Ascending aorta (tissue), 2 donors: Measurements from ENCODE around the gene ARAP2. TPM values are rescaled to one million over a fixed set of nuclear protein-coding genes. Genes with fewer than 3 reads are reported as not detected.

Experiments used
- DNase-seq, 2 donors: peaks; one replicate each; pipeline ENCODE4 v3.0.0-alpha.2; 2019; ENCODE audit warnings: low spot score in 2 of 2
- H3K27ac ChIP-seq, 2 donors: fragments of 200-600 bp; sonication (generic); one replicate each; pipeline ENCODE4 v1.5.1; 2016 to 2017; ENCODE audit warnings: mild to moderate bottlenecking in 1 of 2
- H3K27me3 ChIP-seq: fragments of 200-600 bp; sonication (generic); one replicate; pipeline ENCODE4 v1.5.1; 2017
- H3K36me3 ChIP-seq, 2 donors: fragments of 200-600 bp; sonication (generic); one replicate each; pipeline ENCODE4 v1.5.1; 2016
- H3K4me1 ChIP-seq, 2 donors: fragments of 200-600 bp; sonication (generic); one replicate each; pipeline ENCODE4 v1.5.1; 2016 to 2017; ENCODE audit warnings: mild to moderate bottlenecking in 1 of 2
- H3K4me3 ChIP-seq, 2 donors: fragments of 200-600 bp; sonication (generic); one replicate each; pipeline ENCODE4 v1.5.1; 2016 to 2017; ENCODE audit warnings: mild to moderate bottlenecking in 1 of 2
- H3K9me3 ChIP-seq, 2 donors: fragments of 200-600 bp; sonication (generic); one replicate each; pipeline ENCODE4 v1.5.1; 2016
- intact Hi-C: fragments of 100-400 bp; cut with DNase I; formaldehyde crosslinking; loops from one replicate; pipeline ENCODE4 v1.15.1; 2023
- total RNA-seq: library from RNA; depleted of rRNA; stranded (reverse); fragments of >200 nt; gene quantifications from one replicate; pipeline ENCODE4 v1.1.0, GENCODE V29; 2016
- TF ChIP-seq, protein P1 (sequence below), 3 experiments: fragments of 200-600 bp in 2 of 3; fragments of 450-650 bp in 1 of 3; sonication (generic) in 2 of 3; IDR thresholded peaks; one replicate each; pipeline ENCODE4 v1.5.1; 2016 to 2019; ENCODE audit warnings: antibody characterized with exemption in 3 of 3, mild to moderate bottlenecking in 1 of 3, moderate library complexity in 1 of 3

The ARAP2 gene
- total RNA-seq, 1 donor from 2014 or later = 12.2 TPM

DNA sequence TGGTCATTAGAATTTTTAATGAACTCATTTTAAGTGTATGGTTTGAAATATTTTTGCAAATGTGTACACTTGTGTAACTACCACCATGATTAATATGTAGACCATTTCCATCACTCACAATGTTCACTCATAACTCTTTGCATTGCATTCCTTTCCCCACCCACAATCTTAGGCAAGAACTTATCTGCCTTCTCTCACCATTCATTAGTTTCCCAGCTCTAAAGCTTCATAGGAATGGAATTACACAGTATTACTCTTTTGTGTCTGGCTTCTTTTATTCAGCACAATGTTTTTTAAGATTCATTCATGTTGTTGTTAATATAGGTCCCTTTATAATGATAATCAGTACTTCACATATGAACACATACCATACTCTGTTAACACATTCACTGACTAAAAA, 106.1 kb downstream of the ARAP2 start:
- DNase-seq = no peak
- no peak overlapping the region for H3K4me3 ChIP-seq
- H3K4me1 ChIP-seq = no peaks in the 10 kb centered on the region
- no peaks in the 10 kb centered on the region for H3K36me3 ChIP-seq
- no peak overlapping the region for H3K27ac ChIP-seq
- H3K27me3 ChIP-seq = no peaks in the 10 kb centered on the region
- H3K9me3 ChIP-seq = no peaks in the 10 kb centered on the region
- intact Hi-C loops = no loop called here
- TF ChIP-seq, protein P1, sequence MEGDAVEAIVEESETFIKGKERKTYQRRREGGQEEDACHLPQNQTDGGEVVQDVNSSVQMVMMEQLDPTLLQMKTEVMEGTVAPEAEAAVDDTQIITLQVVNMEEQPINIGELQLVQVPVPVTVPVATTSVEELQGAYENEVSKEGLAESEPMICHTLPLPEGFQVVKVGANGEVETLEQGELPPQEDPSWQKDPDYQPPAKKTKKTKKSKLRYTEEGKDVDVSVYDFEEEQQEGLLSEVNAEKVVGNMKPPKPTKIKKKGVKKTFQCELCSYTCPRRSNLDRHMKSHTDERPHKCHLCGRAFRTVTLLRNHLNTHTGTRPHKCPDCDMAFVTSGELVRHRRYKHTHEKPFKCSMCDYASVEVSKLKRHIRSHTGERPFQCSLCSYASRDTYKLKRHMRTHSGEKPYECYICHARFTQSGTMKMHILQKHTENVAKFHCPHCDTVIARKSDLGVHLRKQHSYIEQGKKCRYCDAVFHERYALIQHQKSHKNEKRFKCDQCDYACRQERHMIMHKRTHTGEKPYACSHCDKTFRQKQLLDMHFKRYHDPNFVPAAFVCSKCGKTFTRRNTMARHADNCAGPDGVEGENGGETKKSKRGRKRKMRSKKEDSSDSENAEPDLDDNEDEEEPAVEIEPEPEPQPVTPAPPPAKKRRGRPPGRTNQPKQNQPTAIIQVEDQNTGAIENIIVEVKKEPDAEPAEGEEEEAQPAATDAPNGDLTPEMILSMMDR (IDR thresholded peaks at IDR 0.05) = no peak

DNA sequence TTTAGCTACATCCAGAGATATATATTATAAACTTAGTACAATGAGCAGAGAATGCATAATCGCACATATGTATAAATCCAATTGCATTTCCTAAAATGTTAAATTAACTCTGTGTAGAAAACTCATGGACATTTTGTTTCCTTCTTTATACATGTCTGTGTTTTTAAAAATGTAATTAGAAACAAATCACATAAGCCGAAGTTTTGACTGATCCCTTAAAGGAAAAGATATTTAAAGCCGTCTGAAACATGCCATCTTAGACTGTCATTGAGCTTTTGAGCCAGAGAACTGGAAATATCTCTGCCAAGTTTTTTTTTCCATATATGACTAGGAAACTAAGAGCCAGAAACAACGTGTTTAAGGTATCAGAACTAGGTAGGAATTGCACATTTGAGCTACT, 107.0 kb downstream of the ARAP2 start:
- Histone ChIP-seq H3K27ac (no peak overlapping the region), H3K4me1 (no peaks in the 10 kb centered on the region), H3K4me3 (no peak overlapping the region), H3K36me3 (no peaks in the 10 kb centered on the region), H3K9me3 (no peaks in the 10 kb centered on the region), H3K27me3 (no peaks in the 10 kb centered on the region)
- no peak for DNase-seq
- TF ChIP-seq, protein P1 (IDR thresholded peaks at IDR 0.05) = no peak
- intact Hi-C loops = no loop called here

DNA sequence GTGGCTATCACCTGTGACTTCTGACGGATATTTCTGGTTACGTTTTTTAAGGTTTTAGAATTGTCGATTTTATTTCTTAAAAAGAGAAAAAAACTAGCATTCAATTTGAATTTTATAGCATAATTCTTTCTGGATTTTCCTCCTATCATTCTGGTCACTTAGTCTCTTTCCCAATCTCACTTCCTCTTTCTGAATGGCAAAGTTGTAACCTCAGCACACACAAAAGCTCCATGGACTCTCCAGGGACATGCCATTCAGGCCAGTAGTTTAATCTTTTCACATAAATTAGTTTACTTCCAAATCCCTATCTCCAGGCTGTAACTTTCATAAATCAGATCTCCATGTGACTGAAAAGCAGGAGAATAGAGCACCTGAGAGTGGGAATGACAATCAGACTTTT, 110.7 kb downstream of the ARAP2 start:
- no peaks in the 10 kb centered on the region for H3K27me3 ChIP-seq
- no peak overlapping the region for H3K4me3 ChIP-seq
- intact Hi-C loops = no loop called here
- no peaks in the 10 kb centered on the region for H3K36me3 ChIP-seq
- no peak for DNase-seq
- no peak overlapping the region for H3K27ac ChIP-seq
- no peaks in the 10 kb centered on the region for H3K4me1 ChIP-seq
- no peaks in the 10 kb centered on the region for H3K9me3 ChIP-seq
- TF ChIP-seq, protein P1 (IDR thresholded peaks at IDR 0.05) = no peak

DNA sequence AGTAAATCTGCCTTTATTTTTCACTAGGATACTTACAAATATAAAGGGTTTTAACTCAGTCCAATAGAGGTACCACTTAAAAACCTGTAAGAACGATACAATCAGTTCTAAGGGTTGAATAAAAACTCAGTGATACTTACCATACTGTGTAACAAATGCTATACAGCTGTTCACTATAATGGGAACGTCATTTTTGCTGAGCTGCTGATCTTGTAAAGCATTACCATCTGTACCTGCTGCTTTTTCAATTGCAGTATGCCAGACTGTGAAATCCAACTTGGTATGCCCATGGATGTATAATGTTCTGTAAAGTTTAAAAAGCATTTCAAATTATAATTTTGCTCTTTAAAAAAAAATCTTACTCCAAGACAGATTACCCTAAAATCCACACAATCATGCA, 111.2 kb downstream of the ARAP2 start:
- Histone ChIP-seq H3K27me3 (no peaks in the 10 kb centered on the region), H3K36me3 (no peaks in the 10 kb centered on the region), H3K4me1 (no peaks in the 10 kb centered on the region), H3K9me3 (no peaks in the 10 kb centered on the region), H3K4me3 (no peak overlapping the region), H3K27ac (no peak overlapping the region)
- TF ChIP-seq, protein P1 (IDR thresholded peaks at IDR 0.05) = no peak
- intact Hi-C loops = no loop called here
- no peak for DNase-seq

DNA sequence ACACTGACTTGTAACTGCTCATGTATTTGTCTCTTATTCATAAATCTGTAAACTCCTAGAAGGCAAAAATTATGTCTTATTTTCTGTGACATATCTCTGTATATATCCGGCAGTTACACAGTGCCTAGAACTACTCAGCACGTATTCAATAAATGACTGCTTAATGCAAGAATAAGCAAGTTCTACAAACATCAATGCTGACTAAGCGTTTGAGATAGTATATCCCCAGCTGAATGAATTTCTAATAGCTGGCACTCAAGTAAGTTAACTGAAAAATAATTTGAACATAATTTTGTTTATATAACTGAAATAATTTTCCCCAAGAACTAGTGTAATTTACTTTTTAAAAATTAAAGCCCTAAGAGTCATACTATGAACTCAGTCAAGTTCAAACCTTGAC, 113.7 kb downstream of the ARAP2 start:
- intact Hi-C loops = no loop called here
- H3K4me1 ChIP-seq = no peaks in the 10 kb centered on the region
- no peak overlapping the region for H3K4me3 ChIP-seq
- H3K27ac ChIP-seq = no peak overlapping the region
- DNase-seq = no peak
- no peaks in the 10 kb centered on the region for H3K9me3 ChIP-seq
- TF ChIP-seq, protein P1 (IDR thresholded peaks at IDR 0.05) = no peak
- no peaks in the 10 kb centered on the region for H3K27me3 ChIP-seq
- no peaks in the 10 kb centered on the region for H3K36me3 ChIP-seq

DNA sequence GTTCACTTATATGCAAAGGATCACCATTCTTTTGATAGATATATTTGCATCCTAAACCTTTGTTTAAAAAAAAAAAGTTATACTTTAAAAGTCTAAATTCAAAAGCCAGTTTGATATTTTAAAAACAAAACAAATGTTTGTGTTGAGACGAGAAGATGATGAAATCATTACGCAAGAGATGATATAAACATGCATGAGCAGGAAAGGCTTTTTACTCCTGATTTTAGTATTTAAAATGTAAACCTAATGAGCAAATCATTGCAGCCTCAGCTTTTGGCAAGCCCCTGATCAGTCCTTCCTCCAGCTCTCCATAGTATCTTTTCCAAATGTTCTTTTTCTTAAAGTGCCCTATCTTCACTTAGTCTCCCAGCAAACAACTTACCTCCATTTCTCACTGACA, 115.6 kb downstream of the ARAP2 start:
- intact Hi-C loops = no loop called here
- H3K4me3 ChIP-seq = no peak overlapping the region
- H3K4me1 ChIP-seq = no peaks in the 10 kb centered on the region
- H3K9me3 ChIP-seq = no peaks in the 10 kb centered on the region
- DNase-seq = no peak
- H3K27ac ChIP-seq = no peak overlapping the region
- H3K36me3 ChIP-seq = no peaks in the 10 kb centered on the region
- H3K27me3 ChIP-seq = no peaks in the 10 kb centered on the region
- TF ChIP-seq, protein P1 (IDR thresholded peaks at IDR 0.05) = no peak
